ENCODE data around the gene PLXDC2.

PLXDC2 gene

DNA sequence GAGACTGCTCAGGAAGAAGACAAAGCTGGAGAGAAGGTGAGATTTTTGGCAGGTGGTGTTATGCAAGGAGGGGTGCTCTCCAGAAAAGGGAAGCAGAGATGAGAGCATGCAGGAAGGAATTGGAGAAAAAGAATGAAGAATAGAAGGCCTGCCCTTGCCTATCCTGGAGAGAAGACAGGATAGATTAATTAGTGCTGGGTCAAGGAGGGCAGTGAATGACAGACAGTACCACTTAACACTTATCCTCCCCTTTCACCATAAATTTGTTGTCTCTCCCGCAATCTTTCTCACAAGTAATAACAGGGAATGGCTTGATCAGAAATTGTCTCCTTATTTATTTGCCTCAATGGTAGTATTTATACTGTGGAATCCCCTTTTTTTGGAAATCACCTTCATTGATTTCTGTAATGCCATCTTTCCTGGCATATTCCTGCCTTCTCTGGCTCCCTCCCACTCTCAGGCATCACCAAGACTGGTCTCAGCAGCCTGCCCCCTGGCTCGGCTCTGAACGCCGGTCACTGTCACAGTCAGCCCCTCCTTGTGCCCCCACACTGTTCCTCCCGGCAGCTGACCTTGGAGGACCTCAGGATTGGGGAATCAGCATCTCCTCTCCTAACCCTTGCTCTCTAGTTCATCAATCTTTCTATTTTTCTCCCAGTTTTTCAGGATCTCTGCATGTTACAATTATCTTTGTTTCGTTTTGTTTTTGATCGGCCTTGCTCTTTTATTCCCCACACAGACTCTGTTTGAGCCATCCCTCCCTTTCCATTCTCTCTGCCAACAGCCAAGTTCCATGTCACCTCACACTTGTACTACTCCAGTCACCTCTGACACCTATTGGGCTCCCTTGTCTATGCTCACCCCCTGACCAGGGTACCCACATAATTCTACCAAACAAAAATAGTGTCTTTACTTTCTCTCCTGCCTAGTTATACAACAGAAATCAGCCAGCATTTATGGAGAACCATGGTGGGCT, 294.2 kb downstream of the PLXDC2 start:
- no peaks in the 10 kb centered on the region for H3K4me1 ChIP-seq
- H3K36me3 ChIP-seq (ENCODE audit: control insufficient read depth, insufficient read depth, low read length): no peaks in the 10 kb centered on the region
- TF ChIP-seq CTCF (IDR thresholded peaks at IDR 0.05): no peak
- no peak overlapping the region for H3K27ac ChIP-seq
- H2AFZ ChIP-seq: no peak overlapping the region
- H3K9ac ChIP-seq: no peak overlapping the region
- H3K4me3 ChIP-seq (ENCODE audit: low read depth, low read length): no peak overlapping the region
- H3K9me3 ChIP-seq (ENCODE audit: control insufficient read depth, low read length): no peaks in the 10 kb centered on the region
- peaks cover 6% of the 10 kb centered on the region for H3K79me2 ChIP-seq
- no peaks in the 10 kb centered on the region for H3K27me3 ChIP-seq (ENCODE audit: control insufficient read depth, insufficient read depth, low read length)
- no peak overlapping the region for H3K4me2 ChIP-seq (ENCODE audit: low read length)

- no peak for TF ChIP-seq CTCF (IDR thresholded peaks at IDR 0.05)
- no peak overlapping the region for H3K4me2 ChIP-seq (ENCODE audit: low read length)
- H3K9ac ChIP-seq: no peak overlapping the region
- no peaks in the 10 kb centered on the region for H3K9me3 ChIP-seq (ENCODE audit: control insufficient read depth, low read length)
- H3K27ac ChIP-seq: no peak overlapping the region
- no peaks in the 10 kb centered on the region for H3K27me3 ChIP-seq (ENCODE audit: control insufficient read depth, insufficient read depth, low read length)
- H2AFZ ChIP-seq: no peak overlapping the region
- peaks cover 8% of the 10 kb centered on the region for H3K79me2 ChIP-seq
- no peak overlapping the region for H3K4me3 ChIP-seq (ENCODE audit: low read depth, low read length)
- no peaks in the 10 kb centered on the region for H3K4me1 ChIP-seq
- H3K36me3 ChIP-seq (ENCODE audit: control insufficient read depth, insufficient read depth, low read length): no peaks in the 10 kb centered on the region
Measured at GRCh38 chr10:20114179-20114578, 297.9 kb downstream of the PLXDC2 start.

- Histone ChIP-seq H3K4me3 (ENCODE audit: low read depth, low read length) (no peak overlapping the region), H3K27me3 (ENCODE audit: control insufficient read depth, insufficient read depth, low read length) (no peaks in the 10 kb centered on the region), H3K9me3 (ENCODE audit: control insufficient read depth, low read length) (no peaks in the 10 kb centered on the region), H3K4me1 (no peaks in the 10 kb centered on the region), H3K4me2 (ENCODE audit: low read length) (no peak overlapping the region), H3K27ac (no peak overlapping the region), H3K9ac (no peak overlapping the region), H2AFZ (no peak overlapping the region), H3K36me3 (ENCODE audit: control insufficient read depth, insufficient read depth, low read length) (no peaks in the 10 kb centered on the region), H3K79me2 (peaks cover 8% of the 10 kb centered on the region)
- TF ChIP-seq CTCF (IDR thresholded peaks at IDR 0.05): no peak
Measured at GRCh38 chr10:20115894-20116293, 299.7 kb downstream of the PLXDC2 start.

- Histone ChIP-seq H3K27me3 (ENCODE audit: control insufficient read depth, insufficient read depth, low read length) (no peaks in the 10 kb centered on the region), H3K79me2 (peaks cover 8% of the 10 kb centered on the region), H3K36me3 (ENCODE audit: control insufficient read depth, insufficient read depth, low read length) (no peaks in the 10 kb centered on the region), H2AFZ (no peak overlapping the region), H3K4me3 (ENCODE audit: low read depth, low read length) (no peak overlapping the region), H3K4me1 (no peaks in the 10 kb centered on the region), H3K9ac (no peak overlapping the region), H3K4me2 (ENCODE audit: low read length) (no peak overlapping the region), H3K27ac (no peak overlapping the region), H3K9me3 (ENCODE audit: control insufficient read depth, low read length) (no peaks in the 10 kb centered on the region)
- no peak for TF ChIP-seq CTCF (IDR thresholded peaks at IDR 0.05)
Measured at GRCh38 chr10:20117471-20117870, 301.2 kb downstream of the PLXDC2 start.

Measured in parathyroid adenoma (tissue), 2 donors.